ENCODE data around the gene CHD2.

The CHD2 gene

GRCh38 chr15:92885224-92886041, 14.7 kb upstream of the CHD2 start:
- POLR2A ChIA-PET = interaction anchor here (1.0 to 4.0 kb wide), 5 partner anchors 9 to 75 kb away, joined by 6 to 83 read pairs (median 7); partner anchors contain the start of gene CHD2
- no peaks in the 10 kb centered on the region for H3K9me3 ChIP-seq (ENCODE audit: control extremely low read depth in 1 of 5, control insufficient read depth in 4 of 5, insufficient read depth in 2 of 5, low read depth in 1 of 5, low read length in 4 of 5)
- DNase-seq = no peak
- H3K4me3 ChIP-seq (ENCODE audit: control insufficient read depth in 1 of 7, extremely low read depth in 1 of 7, insufficient read depth in 4 of 7, low read depth in 2 of 7, low read length in 6 of 7) = peak overlapping the region in 6 of 7 experiments; percentile 84 to 100 (median 95)
- peak overlapping the region; percentile 94 to 97 for H3K27ac ChIP-seq (ENCODE audit: insufficient read depth in 1 of 2, low read depth in 1 of 2, low read length in 2 of 2, poor library complexity in 1 of 2, severe bottlenecking in 2 of 2)
- WGBS (ENCODE audit: insufficient coverage) = 60% methylated on average over 1 of the region's 3 CpGs
- H3K27me3 ChIP-seq (replicated peaks in 2 of 5; ENCODE audit: control insufficient read depth in 4 of 5, insufficient read depth in 5 of 5, low read length in 4 of 5) = no peaks in the 10 kb centered on the region
- peaks cover 18 to 47% (median 32%) of the 10 kb centered on the region in 4 experiments for H3K4me1 ChIP-seq (ENCODE audit: control extremely low read depth in 1 of 4, control insufficient read depth in 4 of 4, insufficient read depth in 4 of 4, low read length in 3 of 4)
- CTCF ChIA-PET = interaction anchor here (0.6 to 3.0 kb wide), 6 partner anchors 9 to 89 kb away, joined by 3 to 16 read pairs (median 6); partner anchors contain the start of gene CHD2
- peaks cover 13 to 38% (median 25%) of the 10 kb centered on the region in 4 experiments for H3K36me3 ChIP-seq (ENCODE audit: control insufficient read depth in 4 of 4, insufficient read depth in 4 of 4, low read length in 3 of 4)

- H3K27me3 ChIP-seq (replicated peaks in 2 of 5; ENCODE audit: control insufficient read depth in 4 of 5, insufficient read depth in 5 of 5, low read length in 4 of 5) = no peaks in the 10 kb centered on the region
- H3K27ac ChIP-seq (ENCODE audit: insufficient read depth in 1 of 2, low read depth in 1 of 2, low read length in 2 of 2, poor library complexity in 1 of 2, severe bottlenecking in 2 of 2) = peak overlapping the region in 1 of 2 experiments; percentile 97
- H3K4me1 ChIP-seq (ENCODE audit: control extremely low read depth in 1 of 4, control insufficient read depth in 4 of 4, insufficient read depth in 4 of 4, low read length in 3 of 4) = peaks cover 12 to 40% (median 25%) of the 10 kb centered on the region in 4 experiments
- DNase-seq = no peak
- H3K9me3 ChIP-seq (ENCODE audit: control extremely low read depth in 1 of 5, control insufficient read depth in 4 of 5, insufficient read depth in 2 of 5, low read depth in 1 of 5, low read length in 4 of 5) = no peaks in the 10 kb centered on the region
- WGBS (ENCODE audit: insufficient coverage) = no CpG with 5 or more reads among the region's 2 CpGs
- H3K4me3 ChIP-seq (ENCODE audit: control insufficient read depth in 1 of 7, extremely low read depth in 1 of 7, insufficient read depth in 4 of 7, low read depth in 2 of 7, low read length in 6 of 7) = peak overlapping the region in 3 of 7 experiments; percentile 33 to 100 (median 99)
- CTCF ChIA-PET = interaction anchor here (1.0 to 3.0 kb wide), 5 partner anchors 8 to 78 kb away, joined by 3 to 16 read pairs (median 3); no protein-coding TSS in a partner anchor
- POLR2A ChIA-PET = interaction anchor here (1.0 to 1.5 kb wide), 3 partner anchors 10 to 76 kb away, joined by 5 to 7 read pairs (median 6); partner anchors contain the start of gene CHD2
- H3K36me3 ChIP-seq (ENCODE audit: control insufficient read depth in 4 of 4, insufficient read depth in 4 of 4, low read length in 3 of 4) = peaks cover 14 to 44% (median 29%) of the 10 kb centered on the region in 4 experiments
These were observed 14.0 kb upstream of the CHD2 start for GRCh38 chr15:92886042-92886537.

GRCh38 chr15:92886815-92887214, 13.3 kb upstream of the CHD2 start:
- Histone ChIP-seq H3K4me1 (ENCODE audit: control extremely low read depth in 1 of 4, control insufficient read depth in 4 of 4, insufficient read depth in 4 of 4, low read length in 3 of 4) (peaks cover 4 to 33% (median 18%) of the 10 kb centered on the region in 4 experiments), H3K4me3 (ENCODE audit: control insufficient read depth in 1 of 7, extremely low read depth in 1 of 7, insufficient read depth in 4 of 7, low read depth in 2 of 7, low read length in 6 of 7) (no peak overlapping the region), H3K9me3 (ENCODE audit: control extremely low read depth in 1 of 5, control insufficient read depth in 4 of 5, insufficient read depth in 2 of 5, low read depth in 1 of 5, low read length in 4 of 5) (no peaks in the 10 kb centered on the region), H3K27me3 (replicated peaks in 2 of 5; ENCODE audit: control insufficient read depth in 4 of 5, insufficient read depth in 5 of 5, low read length in 4 of 5) (no peaks in the 10 kb centered on the region), H3K27ac (ENCODE audit: insufficient read depth in 1 of 2, low read depth in 1 of 2, low read length in 2 of 2, poor library complexity in 1 of 2, severe bottlenecking in 2 of 2) (no peak overlapping the region), H3K36me3 (ENCODE audit: control insufficient read depth in 4 of 4, insufficient read depth in 4 of 4, low read length in 3 of 4) (peaks cover 15 to 51% (median 33%) of the 10 kb centered on the region in 4 experiments)
- CTCF ChIA-PET = interaction anchor here (1.0 to 1.4 kb wide), 3 partner anchors 10 to 77 kb away, joined by 3 to 5 read pairs (median 3); no protein-coding TSS in a partner anchor
- POLR2A ChIA-PET = interaction anchor here (0.9 to 1.0 kb wide), 3 partner anchors 9 to 77 kb away, joined by 4 to 7 read pairs (median 5); partner anchors contain the start of gene CHD2
- no CpG with 5 or more reads among the region's 8 CpGs for WGBS (ENCODE audit: insufficient coverage)
- DNase-seq = no peak

- H3K36me3 ChIP-seq (ENCODE audit: control insufficient read depth in 4 of 4, insufficient read depth in 4 of 4, low read length in 3 of 4) = peaks cover 19 to 61% (median 40%) of the 10 kb centered on the region in 4 experiments
- no peak overlapping the region for H3K27ac ChIP-seq (ENCODE audit: insufficient read depth in 1 of 2, low read depth in 1 of 2, low read length in 2 of 2, poor library complexity in 1 of 2, severe bottlenecking in 2 of 2)
- H3K4me1 ChIP-seq (ENCODE audit: control extremely low read depth in 1 of 4, control insufficient read depth in 4 of 4, insufficient read depth in 4 of 4, low read length in 3 of 4) = peaks cover 0 to 30% (median 16%) of the 10 kb centered on the region in 4 experiments
- ChIA-PET CTCF (interaction anchor here (0.7 to 0.9 kb wide), 2 partner anchors 12 to 20 kb away, joined by 3 to 4 read pairs; partner anchors contain the start of gene CHD2), POLR2A (interaction anchor here (0.7 kb wide), 1 partner anchor 65 kb away, joined by 3 read pairs; no protein-coding TSS in a partner anchor)
- WGBS (ENCODE audit: insufficient coverage) = no CpG with 5 or more reads among the region's 3 CpGs
- H3K27me3 ChIP-seq (replicated peaks in 2 of 5; ENCODE audit: control insufficient read depth in 4 of 5, insufficient read depth in 5 of 5, low read length in 4 of 5) = no peaks in the 10 kb centered on the region
- H3K4me3 ChIP-seq (ENCODE audit: control insufficient read depth in 1 of 7, extremely low read depth in 1 of 7, insufficient read depth in 4 of 7, low read depth in 2 of 7, low read length in 6 of 7) = no peak overlapping the region
- no peak for DNase-seq
- H3K9me3 ChIP-seq (ENCODE audit: control extremely low read depth in 1 of 5, control insufficient read depth in 4 of 5, insufficient read depth in 2 of 5, low read depth in 1 of 5, low read length in 4 of 5) = no peaks in the 10 kb centered on the region
These were observed 12.3 kb upstream of the CHD2 start for GRCh38 chr15:92887869-92888268.

GRCh38 chr15:92889390-92890107, 10.6 kb upstream of the CHD2 start:
- peaks cover 0 to 30% (median 15%) of the 10 kb centered on the region in 4 experiments for H3K4me1 ChIP-seq (ENCODE audit: control extremely low read depth in 1 of 4, control insufficient read depth in 4 of 4, insufficient read depth in 4 of 4, low read length in 3 of 4)
- POLR2A ChIA-PET = no interaction called here
- WGBS (ENCODE audit: insufficient coverage) = no CpG with 5 or more reads among the region's 5 CpGs
- CTCF ChIA-PET = interaction anchor here (1.3 kb wide), 1 partner anchor 13 kb away, joined by 3 read pairs; no protein-coding TSS in a partner anchor
- H3K4me3 ChIP-seq (ENCODE audit: control insufficient read depth in 1 of 7, extremely low read depth in 1 of 7, insufficient read depth in 4 of 7, low read depth in 2 of 7, low read length in 6 of 7) = no peak overlapping the region
- no peaks in the 10 kb centered on the region for H3K9me3 ChIP-seq (ENCODE audit: control extremely low read depth in 1 of 5, control insufficient read depth in 4 of 5, insufficient read depth in 2 of 5, low read depth in 1 of 5, low read length in 4 of 5)
- no peak for DNase-seq
- H3K27ac ChIP-seq (ENCODE audit: insufficient read depth in 1 of 2, low read depth in 1 of 2, low read length in 2 of 2, poor library complexity in 1 of 2, severe bottlenecking in 2 of 2) = no peak overlapping the region
- H3K27me3 ChIP-seq (replicated peaks in 2 of 5; ENCODE audit: control insufficient read depth in 4 of 5, insufficient read depth in 5 of 5, low read length in 4 of 5) = no peaks in the 10 kb centered on the region
- H3K36me3 ChIP-seq (ENCODE audit: control insufficient read depth in 4 of 4, insufficient read depth in 4 of 4, low read length in 3 of 4) = peaks cover 27 to 78% (median 50%) of the 10 kb centered on the region in 4 experiments

GRCh38 chr15:92891533-92892200, 8.5 kb upstream of the CHD2 start:
- Histone ChIP-seq H3K27me3 (replicated peaks in 2 of 5; ENCODE audit: control insufficient read depth in 4 of 5, insufficient read depth in 5 of 5, low read length in 4 of 5) (no peaks in the 10 kb centered on the region), H3K4me3 (ENCODE audit: control insufficient read depth in 1 of 7, extremely low read depth in 1 of 7, insufficient read depth in 4 of 7, low read depth in 2 of 7, low read length in 6 of 7) (no peak overlapping the region), H3K4me1 (ENCODE audit: control extremely low read depth in 1 of 4, control insufficient read depth in 4 of 4, insufficient read depth in 4 of 4, low read length in 3 of 4) (peaks cover 0 to 13% (median 5%) of the 10 kb centered on the region in 4 experiments), H3K9me3 (ENCODE audit: control extremely low read depth in 1 of 5, control insufficient read depth in 4 of 5, insufficient read depth in 2 of 5, low read depth in 1 of 5, low read length in 4 of 5) (no peaks in the 10 kb centered on the region), H3K36me3 (ENCODE audit: control insufficient read depth in 4 of 4, insufficient read depth in 4 of 4, low read length in 3 of 4) (peaks cover 26 to 78% (median 53%) of the 10 kb centered on the region in 4 experiments), H3K27ac (ENCODE audit: insufficient read depth in 1 of 2, low read depth in 1 of 2, low read length in 2 of 2, poor library complexity in 1 of 2, severe bottlenecking in 2 of 2) (peak overlapping the region in 1 of 2 experiments; percentile 52)
- CTCF ChIA-PET = interaction anchor here (1.1 to 1.9 kb wide), 4 partner anchors 8 to 82 kb away, joined by 3 to 5 read pairs (median 3); no protein-coding TSS in a partner anchor
- POLR2A ChIA-PET = no interaction called here
- 83% methylated on average over 1 of the region's 3 CpGs for WGBS (ENCODE audit: insufficient coverage)
- no peak for DNase-seq
